Endodermal cell (in vitro differentiated cells): Measurements from ENCODE around the gene SAMHD1. TPM values are rescaled to one million over a fixed set of nuclear protein-coding genes. Genes with fewer than 3 reads are reported as not detected.

ENCODE experiments used
- DNase-seq: peaks from one replicate; pipeline ENCODE4 v3.0.0-alpha.2; 2017
- H3K27ac ChIP-seq: 2 replicates; pipeline ENCODE4 v1.5.1; 2013; ENCODE audit warnings: mild to moderate bottlenecking, low read depth, low read length, moderate library complexity
- H3K27me3 ChIP-seq: 2 replicates; pipeline ENCODE4 v1.6.1; 2013; ENCODE audit warnings: mild to moderate bottlenecking, low read length, moderate library complexity; ENCODE audit not compliant: insufficient read depth, control insufficient read depth, poor library complexity, severe bottlenecking
- H3K36me3 ChIP-seq: 2 replicates; pipeline ENCODE4 v1.7.0; 2013; ENCODE audit warnings: mild to moderate bottlenecking, low read length, moderate library complexity; ENCODE audit not compliant: control insufficient read depth, insufficient read depth
- H3K4me1 ChIP-seq: one replicate; pipeline ENCODE4 v1.7.0; 2013; ENCODE audit warnings: low read length; ENCODE audit not compliant: control insufficient read depth, insufficient read depth
- H3K4me3 ChIP-seq: 2 replicates; pipeline ENCODE4 v1.5.1; 2013; ENCODE audit warnings: mild to moderate bottlenecking, low read length, moderate library complexity
- H3K9ac ChIP-seq: 2 replicates; pipeline ENCODE4 v1.6.1; 2013; ENCODE audit warnings: mild to moderate bottlenecking, low read length, moderate library complexity; ENCODE audit not compliant: poor library complexity, severe bottlenecking; ENCODE audit errors: extremely low read depth
- H3K9me3 ChIP-seq: 2 replicates; pipeline ENCODE4 v1.6.1; 2013; ENCODE audit warnings: mild to moderate bottlenecking, low read length, moderate library complexity; ENCODE audit not compliant: control insufficient read depth
- H3K27ac Mint-ChIP-seq: 2 replicates; pipeline ENCODE4 v1.8.0; 2020; ENCODE audit warnings: mixed read lengths
- H3K27me3 Mint-ChIP-seq: 2 replicates; pipeline ENCODE4 v1.8.0; 2021; ENCODE audit warnings: mild to moderate bottlenecking, mixed read lengths; ENCODE audit not compliant: insufficient read depth
- H3K36me3 Mint-ChIP-seq: 2 replicates; pipeline ENCODE4 v1.8.0; 2020; ENCODE audit warnings: low read depth, mixed read lengths
- H3K4me1 Mint-ChIP-seq: 2 replicates; pipeline ENCODE4 v1.8.0; 2020; ENCODE audit warnings: mixed read lengths
- H3K4me3 Mint-ChIP-seq: 2 replicates; pipeline ENCODE4 v1.8.0; 2020; ENCODE audit warnings: mild to moderate bottlenecking, moderate library complexity, mixed read lengths
- H3K9me3 Mint-ChIP-seq: 2 replicates; pipeline ENCODE4 v1.8.0; 2020; ENCODE audit warnings: mild to moderate bottlenecking, mixed read lengths
- WGBS, 2 experiments: methylation state at CpG; one replicate each; pipeline versions ENCODE4 v1.1.5 to v1.1.7; 2013; ENCODE audit warnings: missing lambda C conversion rate in 2 of 2, mixed read lengths in 1 of 2; ENCODE audit not compliant: insufficient coverage in 1 of 2, insufficient read length in 1 of 2; 5-methylcytosine and 5-hydroxymethylcytosine counted together
- total RNA-seq, 2 donors: library from RNA; stranded (reverse); fragmentation: NEBNext Ultra II Directional in 1 of 2; extraction: Animal tissue kit (Norgen Biotek cat#: 25700) in 1 of 2; gene quantifications; 2 replicates in 1 of 2; 3 replicates in 1 of 2; pipeline ENCODE4 v1.2.1, GENCODE V29; 2021
- TF ChIP-seq, protein P1 (sequence below): fragments of 200-600 bp; sonication (generic); conservative IDR thresholded peaks from 2 replicates; pipeline ENCODE4 v1.5.0; 2021; ENCODE audit warnings: antibody characterized with exemption, mild to moderate bottlenecking

Gene SAMHD1
- total RNA-seq, 2 donors from 2014 or later = 3.7 to 4.9 TPM

DNA sequence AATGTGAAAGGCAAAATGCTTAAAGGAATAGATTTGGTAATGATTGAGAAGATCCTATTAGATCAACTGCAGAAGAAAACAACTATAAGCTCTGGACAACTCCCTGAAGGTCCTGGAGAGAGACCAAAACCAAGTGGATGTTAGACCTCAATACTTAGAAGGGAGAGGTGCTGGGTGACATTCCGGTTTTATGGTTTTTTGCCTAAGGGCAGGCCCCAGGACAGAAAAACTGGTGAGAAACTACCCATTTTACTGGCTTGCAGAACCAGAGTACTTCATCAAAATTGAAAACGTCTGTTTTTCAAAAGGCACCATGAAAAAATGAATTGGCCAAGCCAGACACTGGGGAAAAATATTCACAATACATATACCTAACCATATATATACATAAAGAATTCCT lies 26.3 kb downstream of the SAMHD1 start:
- H3K36me3 ChIP-seq = no peaks in the 10 kb centered on the region
- H3K4me3 ChIP-seq = no peak overlapping the region
- H3K27ac ChIP-seq = no peak overlapping the region
- peak; percentile 9 for DNase-seq
- Mint-ChIP-seq H3K27ac (no peak overlapping the region), H3K27me3 (no peaks in the 10 kb centered on the region), H3K36me3 (no peaks in the 10 kb centered on the region), H3K4me1 (peaks cover 11% of the 10 kb centered on the region), H3K4me3 (no peak overlapping the region), H3K9me3 (no peaks in the 10 kb centered on the region)
- no peak overlapping the region for H3K9ac ChIP-seq
- 97% methylated on average over 2 of the region's 2 CpGs; no CpG with 5 or more reads in 1 of the 2 experiments for WGBS, 2 experiments
- H3K9me3 ChIP-seq = no peaks in the 10 kb centered on the region
- TF ChIP-seq, protein P1, sequence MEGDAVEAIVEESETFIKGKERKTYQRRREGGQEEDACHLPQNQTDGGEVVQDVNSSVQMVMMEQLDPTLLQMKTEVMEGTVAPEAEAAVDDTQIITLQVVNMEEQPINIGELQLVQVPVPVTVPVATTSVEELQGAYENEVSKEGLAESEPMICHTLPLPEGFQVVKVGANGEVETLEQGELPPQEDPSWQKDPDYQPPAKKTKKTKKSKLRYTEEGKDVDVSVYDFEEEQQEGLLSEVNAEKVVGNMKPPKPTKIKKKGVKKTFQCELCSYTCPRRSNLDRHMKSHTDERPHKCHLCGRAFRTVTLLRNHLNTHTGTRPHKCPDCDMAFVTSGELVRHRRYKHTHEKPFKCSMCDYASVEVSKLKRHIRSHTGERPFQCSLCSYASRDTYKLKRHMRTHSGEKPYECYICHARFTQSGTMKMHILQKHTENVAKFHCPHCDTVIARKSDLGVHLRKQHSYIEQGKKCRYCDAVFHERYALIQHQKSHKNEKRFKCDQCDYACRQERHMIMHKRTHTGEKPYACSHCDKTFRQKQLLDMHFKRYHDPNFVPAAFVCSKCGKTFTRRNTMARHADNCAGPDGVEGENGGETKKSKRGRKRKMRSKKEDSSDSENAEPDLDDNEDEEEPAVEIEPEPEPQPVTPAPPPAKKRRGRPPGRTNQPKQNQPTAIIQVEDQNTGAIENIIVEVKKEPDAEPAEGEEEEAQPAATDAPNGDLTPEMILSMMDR = no peak
- no peaks in the 10 kb centered on the region for H3K27me3 ChIP-seq
- no peaks in the 10 kb centered on the region for H3K4me1 ChIP-seq

DNA sequence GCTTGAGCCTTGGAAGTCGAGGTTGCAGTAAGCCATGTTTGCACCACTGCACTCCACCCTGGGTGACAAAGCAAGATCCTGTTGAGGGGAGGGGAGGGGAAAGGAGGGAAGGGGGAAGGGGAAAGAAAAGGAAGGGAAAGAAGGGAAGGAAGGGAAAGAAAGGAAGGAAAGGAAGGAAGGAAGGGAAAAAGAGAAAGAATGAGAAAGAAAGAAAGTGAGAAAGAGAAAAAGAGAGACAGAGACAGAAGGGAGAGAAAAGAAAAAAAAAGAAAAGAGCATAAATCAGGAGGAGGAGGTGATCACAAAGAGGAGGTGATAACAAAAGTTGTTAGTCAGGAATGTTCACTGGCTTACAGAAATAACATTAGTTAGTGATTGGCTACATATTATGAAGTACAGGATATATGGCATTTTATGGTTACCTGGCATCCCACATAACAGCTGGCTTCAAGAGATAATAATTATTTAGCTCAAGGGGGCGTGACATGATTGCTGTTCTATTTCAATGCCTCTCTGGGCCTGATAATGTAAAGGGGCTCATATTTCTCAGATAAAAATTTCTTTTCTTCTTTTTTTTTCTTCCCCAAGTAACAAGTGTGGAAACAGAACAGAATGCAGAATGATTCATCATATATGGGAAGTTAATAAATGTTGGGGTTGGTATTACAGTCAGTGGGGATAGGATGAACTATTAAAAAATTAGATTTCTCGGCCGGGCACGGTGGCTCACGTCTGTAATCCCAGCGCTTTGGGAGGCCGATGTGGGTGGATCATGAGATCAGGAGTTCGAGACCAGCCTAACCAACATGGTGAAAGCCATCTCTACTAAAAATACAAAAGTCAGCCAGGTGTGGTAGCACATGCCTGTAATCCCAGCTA lies 27.1 kb downstream of the SAMHD1 start:
- TF ChIP-seq, protein P1 = no peak

GRCh38 chr20:36920334-36920730 lies 31.2 kb downstream of the SAMHD1 start:
- Mint-ChIP-seq H3K27me3 (no peaks in the 10 kb centered on the region), H3K36me3 (no peaks in the 10 kb centered on the region), H3K4me3 (no peak overlapping the region), H3K27ac (no peak overlapping the region), H3K9me3 (no peaks in the 10 kb centered on the region), H3K4me1 (peaks cover 11% of the 10 kb centered on the region)
- no peaks in the 10 kb centered on the region for H3K9me3 ChIP-seq
- no peak overlapping the region for H3K27ac ChIP-seq
- no peak overlapping the region for H3K4me3 ChIP-seq
- H3K36me3 ChIP-seq = no peaks in the 10 kb centered on the region
- no peaks in the 10 kb centered on the region for H3K27me3 ChIP-seq
- 88 to 92% methylated on average over 5 to 7 of the region's 8 CpGs for WGBS, 2 experiments
- no peak for DNase-seq
- no peak overlapping the region for H3K9ac ChIP-seq
- TF ChIP-seq, protein P1 = no peak
- H3K4me1 ChIP-seq = no peaks in the 10 kb centered on the region

More for the DNA sequence above, 27.1 kb downstream of the SAMHD1 start:
- Histone ChIP-seq H3K9ac (peak overlapping the region; percentile 31), H3K27me3 (no peaks in the 10 kb centered on the region), H3K4me1 (no peaks in the 10 kb centered on the region), H3K9me3 (no peaks in the 10 kb centered on the region), H3K4me3 (no peak overlapping the region), H3K27ac (no peak overlapping the region), H3K36me3 (no peaks in the 10 kb centered on the region)
- Mint-ChIP-seq H3K9me3 (no peaks in the 10 kb centered on the region), H3K4me1 (peaks cover 11% of the 10 kb centered on the region), H3K27ac (peak overlapping the region; percentile 74), H3K27me3 (no peaks in the 10 kb centered on the region), H3K4me3 (no peak overlapping the region), H3K36me3 (no peaks in the 10 kb centered on the region)
- no peak for DNase-seq
- 89 to 92% methylated on average over 8 to 9 of the region's 9 CpGs for WGBS, 2 experiments
